ENCODE measurements around the gene SLC20A1. TPM values are rescaled to one million over a fixed set of nuclear protein-coding genes. Genes with fewer than 3 reads are reported as not detected.

Gene SLC20A1
- total RNA-seq, 4 donors from 2014 or later = 15.6 to 40.3 (median 23.9) TPM

DNA sequence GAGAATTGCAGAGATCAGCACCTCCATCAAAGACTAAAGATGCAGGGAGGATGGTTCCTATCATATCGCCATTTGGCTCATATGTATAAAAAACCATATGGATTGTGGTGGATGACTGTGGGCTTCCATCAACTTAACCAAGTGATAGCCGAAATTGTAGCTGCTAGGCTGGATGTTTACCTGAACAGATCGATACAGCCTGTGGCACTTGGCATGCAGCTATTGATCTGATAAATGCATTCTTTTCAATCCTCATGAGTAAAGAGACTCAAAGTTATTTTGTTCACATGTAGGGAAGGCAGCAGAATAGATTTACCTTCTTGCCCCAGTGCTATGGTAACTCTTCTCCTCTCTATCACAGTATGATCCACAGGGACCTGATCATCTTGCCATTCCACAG lies 42.8 kb upstream of the SLC20A1 start:
- Histone ChIP-seq H3K36me3 (no peaks in the 10 kb centered on the region), H3K4me1 (no peaks in the 10 kb centered on the region), H3K27ac (no peak overlapping the region), H3K27me3 (no peaks in the 10 kb centered on the region), H3K4me3 (replicated peaks in 1 of 3) (no peak overlapping the region), H3K9me3 (no peaks in the 10 kb centered on the region)
- TF ChIP-seq, protein P1, sequence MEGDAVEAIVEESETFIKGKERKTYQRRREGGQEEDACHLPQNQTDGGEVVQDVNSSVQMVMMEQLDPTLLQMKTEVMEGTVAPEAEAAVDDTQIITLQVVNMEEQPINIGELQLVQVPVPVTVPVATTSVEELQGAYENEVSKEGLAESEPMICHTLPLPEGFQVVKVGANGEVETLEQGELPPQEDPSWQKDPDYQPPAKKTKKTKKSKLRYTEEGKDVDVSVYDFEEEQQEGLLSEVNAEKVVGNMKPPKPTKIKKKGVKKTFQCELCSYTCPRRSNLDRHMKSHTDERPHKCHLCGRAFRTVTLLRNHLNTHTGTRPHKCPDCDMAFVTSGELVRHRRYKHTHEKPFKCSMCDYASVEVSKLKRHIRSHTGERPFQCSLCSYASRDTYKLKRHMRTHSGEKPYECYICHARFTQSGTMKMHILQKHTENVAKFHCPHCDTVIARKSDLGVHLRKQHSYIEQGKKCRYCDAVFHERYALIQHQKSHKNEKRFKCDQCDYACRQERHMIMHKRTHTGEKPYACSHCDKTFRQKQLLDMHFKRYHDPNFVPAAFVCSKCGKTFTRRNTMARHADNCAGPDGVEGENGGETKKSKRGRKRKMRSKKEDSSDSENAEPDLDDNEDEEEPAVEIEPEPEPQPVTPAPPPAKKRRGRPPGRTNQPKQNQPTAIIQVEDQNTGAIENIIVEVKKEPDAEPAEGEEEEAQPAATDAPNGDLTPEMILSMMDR (IDR thresholded peaks at IDR 0.05) = no peak
- no peak for TF ChIP-seq POLR2A (IDR thresholded peaks at IDR 0.05)
- no peak for DNase-seq
- 89 to 91% methylated on average over 3 of the region's 3 CpGs for WGBS, 2 donors
- intact Hi-C loops (cut with DNase I) = loop anchor here (5.0 kb wide), 1 partner anchor 119 kb away; the partner anchor contains the start of gene NT5DC4

DNA sequence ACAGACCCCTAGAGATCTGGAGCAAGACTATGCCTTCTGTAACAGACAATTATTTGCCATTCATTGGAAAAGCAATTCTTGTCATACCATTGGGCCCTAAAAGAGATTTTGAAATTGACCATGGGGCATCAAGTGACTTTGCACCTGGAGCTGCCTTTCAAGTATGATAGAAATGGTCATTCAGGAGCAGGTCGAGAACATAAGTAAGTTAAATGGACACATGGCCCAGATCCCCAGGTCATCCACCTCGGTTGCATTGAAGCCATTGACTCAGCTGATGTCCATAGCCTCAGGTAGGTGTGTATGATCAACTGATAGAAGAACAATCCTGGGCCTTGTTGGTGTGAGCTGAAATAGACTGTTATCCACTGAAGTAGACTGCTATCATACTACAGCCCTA lies 42.0 kb upstream of the SLC20A1 start:
- Histone ChIP-seq H3K27ac (no peak overlapping the region), H3K4me3 (replicated peaks in 1 of 3) (no peak overlapping the region), H3K9me3 (no peaks in the 10 kb centered on the region), H3K36me3 (no peaks in the 10 kb centered on the region), H3K4me1 (no peaks in the 10 kb centered on the region), H3K27me3 (no peaks in the 10 kb centered on the region)
- TF ChIP-seq, protein P1 (IDR thresholded peaks at IDR 0.05) = no peak
- TF ChIP-seq POLR2A (IDR thresholded peaks at IDR 0.05) = no peak
- intact Hi-C loops (cut with DNase I) = loop anchor here (5.0 kb wide), 1 partner anchor 119 kb away; the partner anchor contains the start of gene NT5DC4
- no peak for DNase-seq
- WGBS, 2 donors = 77 to 93% methylated on average over 2 of the region's 2 CpGs

DNA sequence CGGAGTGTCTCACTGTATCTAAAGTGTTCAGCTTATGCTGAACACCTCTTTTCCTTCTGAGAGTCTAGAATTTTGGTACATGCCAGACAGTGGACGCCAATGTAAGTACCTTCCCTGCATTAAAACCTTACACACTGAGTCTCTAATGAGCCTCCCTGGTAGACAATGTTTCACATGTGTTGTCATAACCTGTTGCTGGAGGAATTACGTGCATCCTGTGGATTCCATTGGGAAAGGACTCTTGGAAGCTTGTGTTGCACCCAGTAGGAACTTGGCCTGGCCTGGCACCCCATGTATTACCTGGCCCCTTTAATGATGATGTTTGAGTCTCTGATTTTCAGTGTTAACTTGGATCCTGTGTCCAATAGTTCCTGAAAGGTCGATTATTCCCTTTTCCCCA lies 40.8 kb upstream of the SLC20A1 start:
- no peak for TF ChIP-seq POLR2A (IDR thresholded peaks at IDR 0.05)
- TF ChIP-seq, protein P1 (IDR thresholded peaks at IDR 0.05) = no peak
- Histone ChIP-seq H3K27ac (no peak overlapping the region), H3K36me3 (no peaks in the 10 kb centered on the region), H3K9me3 (no peaks in the 10 kb centered on the region), H3K4me1 (no peaks in the 10 kb centered on the region), H3K27me3 (no peaks in the 10 kb centered on the region), H3K4me3 (replicated peaks in 1 of 3) (no peak overlapping the region)
- DNase-seq = no peak
- 80 to 88% methylated on average over 4 of the region's 4 CpGs for WGBS, 2 donors
- intact Hi-C loops (cut with DNase I) = loop anchor here (5.0 kb wide), 1 partner anchor 117 kb away; the partner anchor contains the start of gene NT5DC4

DNA sequence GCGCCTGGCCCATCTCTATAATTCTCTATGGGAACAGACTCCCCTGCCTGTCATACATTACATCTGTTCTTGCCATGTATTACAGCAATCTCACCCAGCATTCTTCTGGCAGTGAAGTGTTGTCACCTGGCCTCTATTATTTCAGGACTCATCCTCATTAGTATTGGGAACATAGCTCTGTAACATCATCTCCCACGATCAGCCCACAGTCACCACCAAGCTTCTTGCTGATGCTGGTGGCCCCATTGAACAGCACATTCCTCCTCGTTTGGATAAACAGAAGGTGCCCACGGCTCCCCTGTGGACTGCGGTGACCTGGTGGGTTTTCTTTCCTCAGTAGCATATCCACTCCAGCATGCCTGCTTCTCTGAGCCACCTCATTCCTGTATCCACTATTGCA lies 39.8 kb upstream of the SLC20A1 start:
- TF ChIP-seq, protein P1 (IDR thresholded peaks at IDR 0.05) = no peak
- TF ChIP-seq POLR2A (IDR thresholded peaks at IDR 0.05) = no peak

DNA sequence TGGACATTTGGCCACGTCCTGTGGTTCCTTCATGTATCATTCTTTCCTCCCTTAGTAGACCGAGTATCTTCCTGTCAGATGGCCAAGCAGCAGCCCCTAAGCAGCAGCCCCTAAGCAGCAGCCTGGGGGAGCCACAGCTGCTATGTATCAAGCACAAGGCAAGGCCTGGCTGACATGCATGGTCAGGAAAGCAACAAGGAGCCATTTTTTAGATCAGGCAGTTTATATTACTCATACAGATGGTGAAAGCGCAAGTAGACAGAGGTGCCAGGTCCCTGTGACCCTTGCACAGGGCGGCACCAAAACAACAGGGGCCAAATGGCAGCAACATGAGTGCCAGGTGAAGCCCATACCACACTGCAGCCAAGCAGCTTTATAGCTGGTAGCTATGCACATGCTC lies 39.2 kb upstream of the SLC20A1 start:
- Histone ChIP-seq H3K27ac (no peak overlapping the region), H3K4me3 (replicated peaks in 1 of 3) (no peak overlapping the region), H3K4me1 (no peaks in the 10 kb centered on the region), H3K27me3 (no peaks in the 10 kb centered on the region), H3K36me3 (no peaks in the 10 kb centered on the region), H3K9me3 (no peaks in the 10 kb centered on the region)
- WGBS, 2 donors = 83% methylated on average over 4 of the region's 4 CpGs
- DNase-seq = no peak
- intact Hi-C loops (cut with DNase I) = no loop called here
- TF ChIP-seq POLR2A (IDR thresholded peaks at IDR 0.05) = no peak
- TF ChIP-seq, protein P1 (IDR thresholded peaks at IDR 0.05) = no peak

More for the DNA sequence above, 39.8 kb upstream of the SLC20A1 start:
- no peaks in the 10 kb centered on the region for H3K36me3 ChIP-seq
- no peaks in the 10 kb centered on the region for H3K4me1 ChIP-seq
- H3K9me3 ChIP-seq = no peaks in the 10 kb centered on the region
- no peaks in the 10 kb centered on the region for H3K27me3 ChIP-seq
- WGBS, 2 donors = 83 to 87% methylated on average over 5 of the region's 5 CpGs
- H3K27ac ChIP-seq = no peak overlapping the region
- H3K4me3 ChIP-seq (replicated peaks in 1 of 3) = no peak overlapping the region
- intact Hi-C loops (cut with DNase I) = no loop called here
- DNase-seq = no peak

All from thyroid gland (tissue), 4 donors.